HUDEP-2 (cell line): ENCODE measurements around the gene RAPH1.

ENCODE experiments used
- DNase-seq, 76 experiments: peaks; one replicate each; lab custom pipeline; 2025; ENCODE audit not compliant: unreplicated experiment in 76 of 76; lab: John Stamatoyannopoulos, UW

The RAPH1 gene

GRCh38 chr2:203535078-203535783 lies at the start of gene RAPH1:
Gene RAPH1, minus strand, starts transcription at chr2:203535301. Its CDS starts 39,948 bp downstream, at chr2:203495353.
- DNase-seq: peak in 73 of 76 experiments; percentile 6 to 80 (median 54)

GRCh38 chr2:203584784-203585183 lies 49.7 kb upstream of the RAPH1 start:
- no peak for DNase-seq

- no peak for DNase-seq
Observed at GRCh38 chr2:203583701-203584100, 48.6 kb upstream of the RAPH1 start.

- DNase-seq: no peak
Observed at GRCh38 chr2:203583084-203583695, 48.1 kb upstream of the RAPH1 start.

GRCh38 chr2:203582468-203582867 lies 47.4 kb upstream of the RAPH1 start:
- no peak for DNase-seq

- DNase-seq: no peak
Observed at GRCh38 chr2:203580844-203581243, 45.7 kb upstream of the RAPH1 start.

GRCh38 chr2:203579730-203580129 lies 44.6 kb upstream of the RAPH1 start:
- DNase-seq: no peak

GRCh38 chr2:203578759-203579643 lies 43.9 kb upstream of the RAPH1 start:
- peak in 2 of 76 experiments; percentile 3 to 4 for DNase-seq

GRCh38 chr2:203574824-203575223 lies 39.7 kb upstream of the RAPH1 start:
- DNase-seq: no peak

- no peak for DNase-seq
Observed at GRCh38 chr2:203572316-203572715, 37.2 kb upstream of the RAPH1 start.

GRCh38 chr2:203569677-203570316 lies 34.7 kb upstream of the RAPH1 start:
- DNase-seq: no peak

GRCh38 chr2:203567691-203568090 lies 32.6 kb upstream of the RAPH1 start:
- no peak for DNase-seq

GRCh38 chr2:203566161-203566560 lies 31.1 kb upstream of the RAPH1 start:
- DNase-seq: no peak

- no peak for DNase-seq
Observed at GRCh38 chr2:203565076-203565475, 30.0 kb upstream of the RAPH1 start.

GRCh38 chr2:203562268-203562667 lies 27.2 kb upstream of the RAPH1 start:
- DNase-seq: no peak

- DNase-seq: no peak
Observed at GRCh38 chr2:203559641-203560040, 24.5 kb upstream of the RAPH1 start.

GRCh38 chr2:203553784-203554183 lies 18.7 kb upstream of the RAPH1 start:
- DNase-seq: no peak

- no peak for DNase-seq
Observed at GRCh38 chr2:203551778-203552177, 16.7 kb upstream of the RAPH1 start.

GRCh38 chr2:203550266-203550665 lies 15.2 kb upstream of the RAPH1 start:
- DNase-seq: no peak

- no peak for DNase-seq
Observed at GRCh38 chr2:203549406-203549805, 14.3 kb upstream of the RAPH1 start.

GRCh38 chr2:203548887-203549286 lies 13.8 kb upstream of the RAPH1 start:
- DNase-seq: no peak
